K562 (cell line): ENCODE measurements around the gene UNC45A. TPM values are rescaled to one million over a fixed set of nuclear protein-coding genes. Genes with fewer than 3 reads are reported as not detected.

ENCODE experiments used
- BRD4 ChIP-seq: fragments of 200-600 bp; sonication (generic); IDR thresholded peaks from 2 replicates; pipeline ENCODE4 v1.6.1; 2017; ENCODE audit warnings: inconsistent platforms
- CC2D1A ChIP-seq: fragments of 450-650 bp; IDR thresholded peaks from 2 replicates; pipeline ENCODE4 v1.6.1; 2017; ENCODE audit warnings: mild to moderate bottlenecking
- DACH1 ChIP-seq: fragments of 450-650 bp; IDR thresholded peaks from 2 replicates; pipeline ENCODE4 v1.6.1; 2018; ENCODE audit not compliant: partially characterized antibody
- FOXJ3 ChIP-seq: sonication (generic); formaldehyde crosslinking; IDR thresholded peaks from 2 replicates; pipeline ENCODE4 v1.4.0; 2020; ENCODE audit warnings: mild to moderate bottlenecking, missing genetic modification reagents
- KAT8 ChIP-seq: fragments of 450-650 bp; IDR thresholded peaks from 2 replicates; pipeline ENCODE4 v1.6.1; 2016; ENCODE audit warnings: low read depth, mild to moderate bottlenecking
- MIER1 ChIP-seq: fragments of 450-650 bp; IDR thresholded peaks from 2 replicates; pipeline ENCODE4 v1.6.1; 2016; ENCODE audit warnings: antibody characterized with exemption, mild to moderate bottlenecking, low read depth
- PHF21A ChIP-seq: fragments of 450-650 bp; IDR thresholded peaks from 2 replicates; pipeline ENCODE4 v1.6.1; 2017; ENCODE audit warnings: low read depth, borderline replicate concordance
- PRPF4 ChIP-seq: fragments of 200-400 bp; formaldehyde crosslinking; IDR thresholded peaks from one replicate; pipeline ENCODE4 v1.6.1; 2017; ENCODE audit warnings: low read length, low read depth, mild to moderate bottlenecking; ENCODE audit not compliant: insufficient read depth, poor library complexity, severe bottlenecking
- SIN3B ChIP-seq: fragments of 450-650 bp; IDR thresholded peaks from 2 replicates; pipeline ENCODE4 v1.6.1; 2017; ENCODE audit warnings: low read depth, mild to moderate bottlenecking, moderate library complexity
- SMARCE1 ChIP-seq: fragments of 450-650 bp; IDR thresholded peaks from 2 replicates; pipeline ENCODE4 v1.7.1; 2016; ENCODE audit warnings: mild to moderate bottlenecking
- ZNF311 ChIP-seq: fragments of 250-450 bp; sonication (Bioruptor Pico); IDR thresholded peaks from 2 replicates; pipeline ENCODE4 v1.4.0; 2020; ENCODE audit warnings: mild to moderate bottlenecking, moderate library complexity
- polyA plus RNA-seq, 8 experiments: library from polyadenylated mRNA; depleted of rRNA in 4 of 8; stranded (reverse) in 5 of 8; unstranded in 3 of 8; fragments of >200 nt; fragmentation: Nextera tagmentation in 2 of 8; fragmentation: Illumina TruSeq in 1 of 8; extraction: Ambion mirVana in 2 of 8; extraction: Trizol in 1 of 8; gene quantifications; 2 replicates each; pipeline versions ENCODE4 v1.2.1 to v1.2.3, GENCODE V29; 2011 to 2014; ENCODE audit warnings: inconsistent platforms in 1 of 8, missing spikeins in 1 of 8
- total RNA-seq, 7 experiments: library from RNA; depleted of rRNA in 6 of 7; stranded (reverse); fragments of >200 nt in 6 of 7; fragmentation: Illumina TruSeq in 2 of 7; extraction: Trizol in 2 of 7; gene quantifications; 2 replicates each; pipeline versions ENCODE4 v1.2.1 to v1.2.3, GENCODE V29; 2011 to 2021; ENCODE audit warnings: low replicate concordance in 1 of 7
- TF ChIP-seq, protein P1 (sequence below): IDR thresholded peaks from 3 replicates; pipeline ENCODE4 v1.6.1; 2011; ENCODE audit warnings: borderline replicate concordance, mild to moderate bottlenecking; ENCODE audit not compliant: insufficient read length, insufficient read depth
- TF ChIP-seq, protein P2 (sequence below): fragments of 450-650 bp; formaldehyde crosslinking; IDR thresholded peaks from 2 replicates; pipeline ENCODE4 v1.4.0; 2020; ENCODE audit warnings: mild to moderate bottlenecking, moderate library complexity
- TF ChIP-seq, protein P3 (sequence below): fragments of 450-650 bp; IDR thresholded peaks from 2 replicates; pipeline ENCODE4 v1.6.1; 2014; ENCODE audit warnings: low read depth, mild to moderate bottlenecking, moderate library complexity, borderline replicate concordance
- TF ChIP-seq, protein P4 (sequence below): fragments of 250-450 bp; sonication (Bioruptor Pico); IDR thresholded peaks from 2 replicates; pipeline ENCODE4 v1.8.0; 2022; ENCODE audit warnings: inconsistent platforms, mild to moderate bottlenecking, moderate library complexity, borderline replicate concordance
- TF ChIP-seq, protein P5 (sequence below): fragments of 200-400 bp; formaldehyde crosslinking; IDR thresholded peaks from 2 replicates; pipeline ENCODE4 v1.6.1; 2017; ENCODE audit warnings: mild to moderate bottlenecking, low read depth, low read length, moderate library complexity

UNC45A gene
- total and polyA plus RNA-seq, 9 of the 15 experiments (the other 6 are each of a cell fraction or from before 2014, with no cell fraction given), result 22.4 to 79.3 (median 43.7) TPM

DNA sequence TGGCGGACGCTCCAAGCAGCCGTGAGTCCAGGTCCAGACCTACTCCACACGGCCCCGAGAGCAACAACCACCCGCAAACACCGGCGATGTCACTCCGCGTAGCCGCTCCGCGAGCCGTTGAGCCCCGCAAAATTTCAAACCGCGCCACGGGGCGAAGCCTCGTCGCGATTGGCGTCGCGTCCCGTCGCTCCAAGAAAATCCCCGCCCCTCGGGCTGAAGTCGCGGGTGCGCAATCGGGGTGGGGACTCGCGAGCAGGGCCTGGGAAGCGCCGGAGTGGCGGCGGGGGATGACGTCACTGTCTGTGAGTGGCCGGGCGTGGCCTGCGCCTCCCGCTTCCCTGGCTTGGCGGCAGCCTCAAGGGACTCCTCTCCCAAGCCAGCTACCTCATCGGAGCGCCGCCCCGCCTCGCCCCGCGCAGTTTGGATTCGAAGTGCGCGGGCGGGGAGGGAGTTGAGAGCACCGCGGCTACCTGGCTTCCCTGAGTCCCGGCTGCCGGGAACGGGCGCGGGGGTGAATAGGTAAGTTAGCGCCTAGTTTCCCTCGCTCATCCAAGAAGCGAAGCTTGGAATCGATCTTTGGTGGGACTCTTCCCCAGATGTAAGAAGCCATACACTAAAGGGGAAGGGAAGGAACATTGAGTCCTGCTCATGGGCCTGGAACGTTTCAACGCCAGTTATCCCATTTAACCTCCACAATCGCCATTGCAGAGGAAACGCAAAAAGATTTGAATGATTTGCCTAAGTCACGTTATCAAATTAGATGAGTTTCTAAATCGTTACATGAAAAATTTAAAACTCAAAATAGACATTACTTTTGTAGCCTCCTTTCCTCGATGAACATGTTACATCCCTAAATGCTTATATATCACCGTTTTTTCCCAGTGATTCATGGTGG lies 59.6 kb downstream of the UNC45A start, which contains the start of gene PRC1 (continued):
- no peak for TF ChIP-seq FOXJ3 (CRISPR knock-in tag)
- TF ChIP-seq, protein P1, sequence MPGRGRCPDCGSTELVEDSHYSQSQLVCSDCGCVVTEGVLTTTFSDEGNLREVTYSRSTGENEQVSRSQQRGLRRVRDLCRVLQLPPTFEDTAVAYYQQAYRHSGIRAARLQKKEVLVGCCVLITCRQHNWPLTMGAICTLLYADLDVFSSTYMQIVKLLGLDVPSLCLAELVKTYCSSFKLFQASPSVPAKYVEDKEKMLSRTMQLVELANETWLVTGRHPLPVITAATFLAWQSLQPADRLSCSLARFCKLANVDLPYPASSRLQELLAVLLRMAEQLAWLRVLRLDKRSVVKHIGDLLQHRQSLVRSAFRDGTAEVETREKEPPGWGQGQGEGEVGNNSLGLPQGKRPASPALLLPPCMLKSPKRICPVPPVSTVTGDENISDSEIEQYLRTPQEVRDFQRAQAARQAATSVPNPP, result no peak
- peak; percentile 84 for TF ChIP-seq CC2D1A
- no peak for TF ChIP-seq BRD4
- TF ChIP-seq SMARCE1, result no peak
- TF ChIP-seq, protein P2, sequence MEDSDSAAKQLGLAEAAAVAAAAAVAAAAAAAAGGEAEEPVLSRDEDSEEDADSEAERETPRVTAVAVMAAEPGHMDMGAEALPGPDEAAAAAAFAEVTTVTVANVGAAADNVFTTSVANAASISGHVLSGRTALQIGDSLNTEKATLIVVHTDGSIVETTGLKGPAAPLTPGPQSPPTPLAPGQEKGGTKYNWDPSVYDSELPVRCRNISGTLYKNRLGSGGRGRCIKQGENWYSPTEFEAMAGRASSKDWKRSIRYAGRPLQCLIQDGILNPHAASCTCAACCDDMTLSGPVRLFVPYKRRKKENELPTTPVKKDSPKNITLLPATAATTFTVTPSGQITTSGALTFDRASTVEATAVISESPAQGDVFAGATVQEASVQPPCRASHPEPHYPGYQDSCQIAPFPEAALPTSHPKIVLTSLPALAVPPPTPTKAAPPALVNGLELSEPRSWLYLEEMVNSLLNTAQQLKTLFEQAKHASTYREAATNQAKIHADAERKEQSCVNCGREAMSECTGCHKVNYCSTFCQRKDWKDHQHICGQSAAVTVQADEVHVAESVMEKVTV (CRISPR knock-in tag), result no peak
- TF ChIP-seq MIER1, result no peak
- TF ChIP-seq SIN3B, result peak; percentile 66; the same call in 1 of the 2 replicates
- TF ChIP-seq, protein P3, sequence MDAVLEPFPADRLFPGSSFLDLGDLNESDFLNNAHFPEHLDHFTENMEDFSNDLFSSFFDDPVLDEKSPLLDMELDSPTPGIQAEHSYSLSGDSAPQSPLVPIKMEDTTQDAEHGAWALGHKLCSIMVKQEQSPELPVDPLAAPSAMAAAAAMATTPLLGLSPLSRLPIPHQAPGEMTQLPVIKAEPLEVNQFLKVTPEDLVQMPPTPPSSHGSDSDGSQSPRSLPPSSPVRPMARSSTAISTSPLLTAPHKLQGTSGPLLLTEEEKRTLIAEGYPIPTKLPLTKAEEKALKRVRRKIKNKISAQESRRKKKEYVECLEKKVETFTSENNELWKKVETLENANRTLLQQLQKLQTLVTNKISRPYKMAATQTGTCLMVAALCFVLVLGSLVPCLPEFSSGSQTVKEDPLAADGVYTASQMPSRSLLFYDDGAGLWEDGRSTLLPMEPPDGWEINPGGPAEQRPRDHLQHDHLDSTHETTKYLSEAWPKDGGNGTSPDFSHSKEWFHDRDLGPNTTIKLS, result peak; percentile 58
- TF ChIP-seq PRPF4, result peak; percentile 71
- peak; percentile 65; the same call in 1 of the 2 replicates for TF ChIP-seq ZNF311
- no peak for TF ChIP-seq DACH1
- TF ChIP-seq, protein P4, sequence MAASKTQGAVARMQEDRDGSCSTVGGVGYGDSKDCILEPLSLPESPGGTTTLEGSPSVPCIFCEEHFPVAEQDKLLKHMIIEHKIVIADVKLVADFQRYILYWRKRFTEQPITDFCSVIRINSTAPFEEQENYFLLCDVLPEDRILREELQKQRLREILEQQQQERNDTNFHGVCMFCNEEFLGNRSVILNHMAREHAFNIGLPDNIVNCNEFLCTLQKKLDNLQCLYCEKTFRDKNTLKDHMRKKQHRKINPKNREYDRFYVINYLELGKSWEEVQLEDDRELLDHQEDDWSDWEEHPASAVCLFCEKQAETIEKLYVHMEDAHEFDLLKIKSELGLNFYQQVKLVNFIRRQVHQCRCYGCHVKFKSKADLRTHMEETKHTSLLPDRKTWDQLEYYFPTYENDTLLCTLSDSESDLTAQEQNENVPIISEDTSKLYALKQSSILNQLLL (CRISPR knock-in tag), result no peak
- no peak for TF ChIP-seq KAT8
- TF ChIP-seq, protein P5, sequence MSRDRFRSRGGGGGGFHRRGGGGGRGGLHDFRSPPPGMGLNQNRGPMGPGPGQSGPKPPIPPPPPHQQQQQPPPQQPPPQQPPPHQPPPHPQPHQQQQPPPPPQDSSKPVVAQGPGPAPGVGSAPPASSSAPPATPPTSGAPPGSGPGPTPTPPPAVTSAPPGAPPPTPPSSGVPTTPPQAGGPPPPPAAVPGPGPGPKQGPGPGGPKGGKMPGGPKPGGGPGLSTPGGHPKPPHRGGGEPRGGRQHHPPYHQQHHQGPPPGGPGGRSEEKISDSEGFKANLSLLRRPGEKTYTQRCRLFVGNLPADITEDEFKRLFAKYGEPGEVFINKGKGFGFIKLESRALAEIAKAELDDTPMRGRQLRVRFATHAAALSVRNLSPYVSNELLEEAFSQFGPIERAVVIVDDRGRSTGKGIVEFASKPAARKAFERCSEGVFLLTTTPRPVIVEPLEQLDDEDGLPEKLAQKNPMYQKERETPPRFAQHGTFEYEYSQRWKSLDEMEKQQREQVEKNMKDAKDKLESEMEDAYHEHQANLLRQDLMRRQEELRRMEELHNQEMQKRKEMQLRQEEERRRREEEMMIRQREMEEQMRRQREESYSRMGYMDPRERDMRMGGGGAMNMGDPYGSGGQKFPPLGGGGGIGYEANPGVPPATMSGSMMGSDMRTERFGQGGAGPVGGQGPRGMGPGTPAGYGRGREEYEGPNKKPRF, result no peak
- TF ChIP-seq PHF21A, result no peak
